GM18858 (cell line): ENCODE data around the gene RNF7.
"Not testable (repeated sequence)": the region's sequence is repeated elsewhere in the genome, so short reads cannot be mapped to it uniquely, and the experiment has no call there.

ENCODE experiments used
- ATAC-seq: cut with Tn5 transposase; IDR thresholded peaks from one replicate; pipeline ENCODE4 v1.9.1; 2021; ENCODE audit not compliant: unreplicated experiment

Gene RNF7

DNA sequence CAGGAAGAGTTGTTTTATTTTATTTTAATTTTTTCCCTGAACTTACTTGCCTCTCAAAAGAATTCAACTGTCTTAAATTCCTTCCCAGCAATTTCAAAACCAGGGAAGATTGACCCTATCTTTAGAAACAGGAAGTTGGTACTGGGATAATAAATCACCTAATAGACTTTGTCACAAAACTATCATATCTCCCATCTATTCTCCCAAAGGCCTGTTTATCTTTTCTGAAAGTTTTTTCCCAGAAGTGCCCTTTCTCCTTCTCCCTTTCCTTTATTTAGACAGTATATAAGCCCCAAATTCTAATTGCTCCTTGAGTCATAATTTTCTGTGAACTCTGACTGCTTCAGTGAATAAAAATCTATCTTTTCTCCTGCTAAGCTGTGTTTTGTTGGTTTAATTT is 2.9 kb upstream of the RNF7 start:
- ATAC-seq = no peak

DNA sequence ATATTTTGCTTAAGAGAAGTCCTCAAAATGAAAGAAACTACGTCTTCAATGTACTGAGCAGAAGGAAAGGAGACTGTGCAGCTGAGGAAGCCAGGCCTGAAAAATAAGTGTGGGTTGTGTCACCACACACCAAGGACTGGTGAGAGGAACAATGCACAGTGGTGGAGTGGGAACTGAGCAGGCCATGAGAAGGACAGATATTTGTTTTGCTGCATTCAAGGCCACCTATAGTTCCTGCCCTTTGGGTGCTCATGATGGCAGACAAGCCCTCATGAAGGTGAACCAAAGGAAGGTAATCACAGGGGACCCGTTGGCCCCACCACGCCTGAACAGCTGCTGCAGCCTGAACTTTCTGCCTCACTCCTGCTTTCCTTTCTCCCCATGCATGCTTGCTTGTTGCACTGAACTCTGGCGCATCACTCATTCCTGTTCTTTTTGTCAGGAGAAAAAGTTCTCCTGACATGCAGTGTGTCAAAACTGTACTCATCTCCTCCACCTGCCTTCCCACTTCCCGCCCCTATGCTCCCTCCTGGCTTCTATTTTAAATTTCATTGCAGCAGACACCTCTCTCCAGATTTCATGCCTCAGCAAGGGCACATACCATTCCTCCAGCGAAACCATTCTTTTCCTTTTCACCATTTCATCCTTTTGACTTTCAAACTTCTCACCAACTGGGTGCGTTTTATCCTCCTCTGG is 2.2 kb upstream of the RNF7 start:
- no peak for ATAC-seq

DNA sequence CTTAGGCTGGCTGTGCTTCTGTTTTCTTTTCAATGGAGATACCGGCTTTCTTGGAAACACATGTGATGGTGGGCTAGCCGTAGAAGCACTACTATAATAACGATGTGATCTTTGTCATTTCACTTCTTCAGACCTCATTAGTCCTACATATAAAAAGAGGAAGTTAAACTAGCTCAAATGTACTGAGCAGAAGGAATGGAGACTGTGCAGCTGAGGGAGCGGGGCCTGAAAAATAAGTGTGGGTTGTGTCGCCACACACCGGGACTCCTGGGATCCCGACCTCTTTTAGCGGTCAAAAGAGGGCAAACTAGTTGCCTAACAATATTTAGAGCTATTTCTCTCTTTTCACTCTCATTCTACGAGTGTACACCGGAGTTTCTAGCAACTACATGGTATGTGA is 1.0 kb upstream of the RNF7 start:
- ATAC-seq = no peak

DNA sequence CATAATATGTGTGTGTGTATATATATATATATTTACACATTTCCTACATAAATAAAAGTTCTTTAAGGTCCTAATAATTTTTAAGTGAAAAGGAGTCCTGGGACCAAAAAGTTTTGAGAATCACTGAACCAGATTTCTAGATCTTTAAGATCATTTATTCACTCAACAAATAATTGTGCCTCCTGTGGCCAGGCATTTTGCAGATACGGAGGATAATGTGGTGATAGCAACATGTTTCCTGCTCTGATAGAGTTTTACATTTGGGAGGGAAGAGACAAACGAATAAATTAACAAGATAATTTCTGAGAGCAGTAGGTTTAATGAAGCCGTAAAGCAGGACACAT is 448 bp upstream of the RNF7 start:
- ATAC-seq = no peak

DNA sequence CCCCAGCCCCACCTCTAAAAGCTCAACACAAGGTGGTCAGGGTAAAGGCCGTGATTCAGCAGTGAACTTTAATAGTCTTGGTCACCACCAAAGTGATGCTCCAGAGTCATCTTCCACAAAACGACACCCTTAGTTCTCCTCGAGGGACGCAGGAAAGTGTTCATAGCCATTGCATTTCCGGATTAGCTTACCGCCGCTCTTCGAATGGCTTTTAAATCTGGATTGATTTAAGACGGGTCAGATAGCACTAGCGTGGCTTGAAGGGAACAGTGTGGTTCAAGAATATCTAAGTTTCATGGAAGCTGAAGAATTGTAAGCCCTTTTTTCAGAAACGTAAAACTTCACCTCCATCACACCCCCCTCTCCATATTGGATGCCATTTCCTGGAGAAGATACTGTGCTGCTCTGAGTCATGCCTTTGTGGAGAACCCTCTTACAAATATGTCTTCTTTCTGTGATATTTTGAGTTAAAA is 829 bp downstream of the RNF7 start:
- no peak for ATAC-seq

DNA sequence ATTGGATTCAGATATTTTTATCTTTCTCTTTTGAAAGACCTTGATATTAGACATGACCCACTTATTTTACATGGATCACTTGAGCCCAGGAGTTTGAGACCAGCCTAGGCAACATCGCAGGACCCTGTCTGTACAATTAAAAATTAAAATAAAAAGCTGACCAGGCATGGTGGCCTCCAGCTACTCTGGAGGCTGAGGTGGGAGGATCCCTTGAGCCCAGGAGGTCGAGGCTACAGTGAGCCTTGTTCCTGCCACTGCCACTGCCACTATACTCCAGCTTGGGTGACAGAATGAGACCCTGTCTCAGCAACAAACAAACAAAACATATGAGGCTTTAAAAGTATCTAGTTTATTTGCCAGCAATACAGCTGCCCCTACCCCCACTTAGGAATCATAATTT is 1.6 kb downstream of the RNF7 start:
- ATAC-seq = no peak

DNA sequence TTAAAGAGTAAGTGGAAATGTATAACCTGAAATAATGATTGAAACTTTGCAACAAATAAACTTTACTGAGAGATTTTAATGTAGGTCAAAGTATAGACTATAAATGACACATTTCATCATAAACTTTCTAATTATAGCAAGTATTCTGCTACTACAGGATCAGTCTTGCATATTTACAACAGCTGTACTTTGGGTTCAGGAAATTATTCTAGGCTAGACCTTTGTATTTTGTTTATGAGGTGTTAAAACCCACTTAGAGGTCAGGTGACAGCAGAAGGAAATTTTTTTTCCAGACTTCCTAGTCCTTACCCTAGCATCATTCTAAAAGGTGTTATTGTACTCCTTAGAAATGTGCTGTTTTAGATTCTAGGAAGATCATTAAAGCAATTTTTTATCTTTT is 2.3 kb downstream of the RNF7 start:
- no peak for ATAC-seq

DNA sequence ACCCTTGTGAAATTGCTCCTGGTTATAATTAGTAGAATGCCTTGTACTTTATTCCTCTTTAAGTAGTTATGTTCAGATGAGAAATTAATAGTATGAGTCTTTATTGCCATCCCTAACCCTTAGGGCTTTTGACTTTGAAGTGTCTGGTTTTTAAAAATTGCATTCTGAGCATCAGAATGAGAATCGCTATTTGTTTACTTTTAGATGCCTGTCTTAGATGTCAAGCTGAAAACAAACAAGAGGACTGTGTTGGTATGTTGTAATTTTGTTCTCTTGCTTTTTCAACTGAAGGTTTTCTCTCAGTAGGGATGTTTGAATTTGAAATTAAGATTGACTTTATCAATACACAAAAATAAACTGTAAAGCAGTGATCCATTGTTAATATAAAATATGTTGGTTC is 5.2 kb downstream of the RNF7 start:
- no peak for ATAC-seq

DNA sequence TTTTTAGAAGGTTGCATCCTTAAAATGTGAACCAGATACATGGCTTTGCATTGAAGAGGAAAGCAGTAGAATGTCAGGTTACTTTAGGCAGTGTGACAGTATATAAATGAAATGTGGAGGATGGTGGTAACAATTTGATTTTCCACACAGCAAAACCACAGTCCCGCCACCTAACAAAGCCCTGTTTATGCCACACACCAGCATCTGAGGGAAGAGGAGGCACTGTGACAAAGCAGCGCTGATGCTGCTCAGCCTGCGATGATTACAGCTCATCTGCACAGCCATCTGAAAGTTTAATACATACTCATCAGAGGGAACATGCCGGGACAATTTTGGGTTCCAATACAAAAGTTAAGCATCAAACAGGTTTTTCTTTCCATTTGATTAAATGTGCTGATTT is 8.9 kb downstream of the RNF7 start:
- no peak for ATAC-seq

DNA sequence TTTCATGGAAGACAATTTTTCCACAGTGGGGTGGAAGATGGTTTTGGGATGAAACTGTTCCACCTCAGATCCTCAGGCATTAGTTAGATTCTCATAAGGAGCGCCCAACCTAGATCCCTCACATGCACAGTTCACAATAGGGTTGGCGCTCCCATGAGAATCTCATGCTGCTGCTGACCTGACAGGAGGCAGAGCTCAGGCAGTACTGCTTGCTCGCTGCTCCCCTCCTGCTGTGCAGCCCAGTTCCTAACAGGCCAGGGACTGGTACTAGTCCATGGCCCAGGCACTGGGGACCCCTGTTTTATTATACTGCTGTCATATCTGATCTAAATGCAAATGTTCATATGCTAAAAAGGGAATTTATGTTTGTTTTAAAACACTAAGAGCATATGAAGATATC is 15.3 kb downstream of the RNF7 start:
- no peak for ATAC-seq

DNA sequence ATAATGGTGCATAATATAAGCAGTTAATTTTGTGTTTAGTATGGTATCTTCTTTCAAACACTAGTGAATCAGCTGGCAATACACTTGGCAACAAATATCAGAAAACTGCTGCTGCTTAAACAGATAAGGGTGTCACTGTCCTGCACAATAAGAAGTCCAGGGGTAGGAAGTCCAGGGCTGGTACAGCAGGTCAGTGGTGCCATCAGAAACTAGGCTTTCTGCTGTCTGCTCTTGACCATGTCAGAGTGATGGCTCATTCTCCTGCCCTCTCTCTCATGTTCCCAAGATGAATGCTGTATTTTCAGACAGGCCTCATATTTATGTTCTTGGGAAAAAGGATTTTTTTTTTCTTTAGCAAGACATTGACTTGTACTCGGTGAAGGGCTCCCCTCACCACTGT is 15.9 kb downstream of the RNF7 start:
- ATAC-seq = no peak

DNA sequence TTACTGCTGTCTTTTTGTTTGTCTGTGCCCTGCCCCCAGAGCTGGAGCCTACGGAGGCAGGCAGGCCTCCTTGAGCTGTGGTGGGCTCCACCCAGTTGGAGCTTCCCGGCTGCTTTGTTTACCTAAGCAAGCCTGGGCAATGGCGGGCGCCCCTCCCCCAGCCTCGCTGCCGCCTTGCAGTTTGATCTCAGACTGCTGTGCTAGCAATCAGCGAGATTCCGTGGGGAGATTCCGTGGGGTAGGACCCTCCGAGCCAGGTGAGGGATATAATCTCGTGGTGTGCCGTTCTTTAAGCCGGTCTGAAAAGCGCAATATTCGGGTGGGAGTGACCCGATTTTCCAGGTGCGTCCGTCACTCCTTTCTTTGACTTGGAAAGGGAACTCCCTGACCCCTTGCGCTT is 24.5 kb downstream of the RNF7 start:
- ATAC-seq = not testable (repeated sequence)

DNA sequence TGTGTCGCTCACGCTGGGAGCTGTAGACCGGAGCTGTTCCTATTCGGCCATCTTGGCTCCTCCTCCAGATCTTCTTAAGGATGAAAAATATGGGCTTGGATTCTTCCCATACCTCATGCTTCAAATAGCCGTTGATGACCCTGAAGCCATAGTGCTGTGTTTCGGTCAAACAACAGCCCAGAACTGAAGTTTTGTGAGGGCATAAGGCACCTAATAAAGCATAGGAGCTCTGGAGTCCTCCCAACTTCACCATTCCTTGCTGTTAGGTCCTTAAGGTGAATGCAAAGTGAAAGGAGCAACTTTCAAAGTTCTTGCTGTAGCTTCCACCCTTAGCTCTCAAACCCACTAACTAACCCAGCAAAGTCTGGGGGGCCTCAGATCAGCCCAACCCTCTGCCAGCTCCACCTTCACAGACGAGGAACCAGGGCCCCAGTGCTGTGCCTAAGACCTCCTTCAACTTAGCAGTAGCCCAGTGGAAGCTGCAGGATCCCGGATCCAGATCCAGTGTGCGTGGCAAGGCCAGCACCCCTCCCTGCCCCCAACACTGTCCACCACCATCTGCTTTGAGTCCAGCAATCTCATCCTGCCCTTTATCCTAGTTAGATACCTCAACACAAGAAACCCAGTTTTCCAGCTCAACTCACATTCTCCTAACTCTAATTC is 25.1 kb downstream of the RNF7 start, which contains the start of gene GRK7:
Gene GRK7 (plus strand): TSS at position 321 of the 663 bp plus-strand sequence. CDS start 14,877 bp downstream, outside the sequence.
- no peak for ATAC-seq

DNA sequence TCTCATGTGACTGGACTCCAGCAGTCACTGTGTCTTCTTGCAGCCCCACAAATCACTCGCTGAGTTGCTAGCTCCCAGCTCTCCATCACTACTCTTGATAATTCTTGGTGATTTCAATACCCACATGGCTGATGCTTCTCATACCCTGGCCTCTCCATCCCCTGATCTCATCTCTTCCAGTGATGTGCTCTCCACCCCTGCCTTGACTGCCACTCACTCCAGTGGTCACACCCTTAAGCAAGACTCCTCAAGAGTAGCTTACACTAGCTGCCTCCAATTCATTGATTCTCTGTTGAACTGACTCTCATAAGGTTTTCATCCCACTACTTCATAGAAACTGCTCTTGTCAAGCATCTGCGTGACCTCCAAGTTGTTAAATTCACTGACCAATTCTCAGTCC is 25.9 kb downstream of the RNF7 start:
- ATAC-seq = no peak

DNA sequence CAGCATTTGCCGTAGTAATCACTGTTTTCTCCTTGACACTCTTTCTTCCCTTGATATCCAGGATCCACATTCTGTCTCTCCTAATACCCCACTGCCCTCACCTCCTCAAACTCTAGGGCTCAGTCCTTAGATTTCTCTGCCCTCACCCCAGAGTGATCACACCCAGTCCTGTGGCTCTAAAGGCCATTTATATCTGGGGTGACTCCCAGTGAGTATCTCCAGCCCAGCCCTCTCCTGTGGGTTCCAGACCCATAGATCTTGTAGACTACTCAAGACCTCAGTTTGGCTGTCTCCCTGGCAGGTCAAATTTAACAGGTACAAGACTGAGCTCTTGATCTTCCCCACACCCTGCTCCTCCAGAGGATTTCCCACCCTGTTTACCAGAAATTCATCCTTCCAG is 26.4 kb downstream of the RNF7 start:
- ATAC-seq = no peak

DNA sequence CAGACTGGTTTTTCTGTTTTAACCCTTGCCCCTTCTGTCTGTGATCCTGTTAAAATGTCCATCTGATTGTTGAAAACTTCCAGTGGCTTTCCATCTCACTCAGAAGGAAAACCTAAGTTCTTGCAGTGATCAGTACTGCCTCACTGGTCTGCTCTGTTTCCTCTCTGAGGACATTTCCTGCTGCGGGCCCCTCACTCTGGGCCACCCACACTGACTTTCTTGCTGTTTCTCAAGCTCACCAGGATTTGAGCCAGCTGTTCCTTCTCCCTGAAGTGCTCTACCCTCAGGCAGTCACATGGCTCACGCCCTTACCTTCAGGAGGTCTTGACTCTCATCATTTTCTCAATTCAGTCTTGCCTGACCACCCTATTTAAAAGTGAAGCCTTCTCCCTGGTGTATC is 26.9 kb downstream of the RNF7 start:
- ATAC-seq = no peak

DNA sequence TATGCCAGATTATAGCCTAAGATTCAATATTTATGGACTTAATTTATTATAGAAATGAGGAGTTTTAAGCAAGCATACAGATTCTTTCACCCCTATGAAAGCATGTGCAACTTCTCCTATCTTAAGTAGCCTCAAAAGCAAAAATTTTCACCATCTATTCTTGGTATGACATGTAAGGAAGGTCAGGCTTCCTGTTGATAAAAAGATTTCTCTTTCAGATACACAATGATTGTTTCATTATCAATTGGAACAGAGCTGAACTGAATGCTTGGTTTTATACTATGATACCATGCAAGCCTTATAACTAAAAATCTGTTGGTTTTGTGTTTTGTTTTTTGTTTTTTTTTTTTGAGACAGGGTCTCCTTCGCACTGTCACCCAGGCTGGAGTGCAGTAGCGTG is 29.0 kb downstream of the RNF7 start:
- no peak for ATAC-seq

DNA sequence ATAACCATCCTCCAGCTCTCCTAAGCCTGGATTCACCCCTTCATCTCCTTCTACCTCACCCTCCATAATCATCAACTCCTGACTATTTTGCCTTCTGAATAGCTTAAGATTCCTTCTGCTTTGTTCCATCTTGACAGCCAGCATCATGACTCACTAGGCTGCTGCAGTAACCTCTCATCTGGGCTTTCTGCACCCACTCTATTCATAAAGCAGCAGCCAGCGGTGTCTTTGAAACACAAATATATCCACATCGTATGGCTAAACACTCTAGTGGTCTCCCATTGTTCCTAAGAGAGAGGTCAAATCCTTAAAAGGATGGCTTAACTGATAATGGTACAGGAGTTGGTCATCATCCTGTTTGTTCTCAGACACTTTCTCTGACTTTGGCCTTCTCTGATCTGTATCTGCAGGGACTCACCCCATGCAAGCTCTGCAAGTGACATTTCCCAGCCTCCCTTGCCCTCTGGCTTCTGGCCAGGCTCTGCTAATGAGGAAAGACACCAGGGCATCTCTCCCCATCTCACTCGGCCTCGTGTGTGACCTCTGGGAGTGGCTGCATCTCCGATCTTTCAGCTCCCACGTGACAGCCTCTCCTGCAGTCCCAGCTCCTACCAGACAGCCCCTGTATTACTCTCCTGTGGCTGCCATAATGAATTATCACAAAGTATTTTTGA is 31.3 kb downstream of the RNF7 start:
- no peak for ATAC-seq

DNA sequence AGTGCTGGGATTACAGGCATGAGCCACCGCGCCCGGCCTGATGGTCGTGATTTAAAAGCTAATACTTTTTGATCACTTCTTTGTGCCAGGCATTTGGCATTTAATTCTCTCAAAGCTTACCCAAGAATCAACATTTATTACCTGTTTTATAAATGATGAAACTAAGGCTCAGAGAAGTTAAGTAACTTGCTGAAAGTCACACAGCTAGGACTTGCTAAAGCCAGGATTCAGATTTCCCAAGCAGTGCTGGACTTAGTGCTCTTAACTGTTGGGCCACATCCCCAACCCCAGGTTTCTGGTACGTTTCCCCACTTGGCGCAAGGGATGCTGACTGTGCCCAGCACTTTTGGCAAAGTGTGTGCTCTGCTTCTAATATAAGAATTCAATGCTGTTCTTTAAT is 35.6 kb downstream of the RNF7 start:
- no peak for ATAC-seq

DNA sequence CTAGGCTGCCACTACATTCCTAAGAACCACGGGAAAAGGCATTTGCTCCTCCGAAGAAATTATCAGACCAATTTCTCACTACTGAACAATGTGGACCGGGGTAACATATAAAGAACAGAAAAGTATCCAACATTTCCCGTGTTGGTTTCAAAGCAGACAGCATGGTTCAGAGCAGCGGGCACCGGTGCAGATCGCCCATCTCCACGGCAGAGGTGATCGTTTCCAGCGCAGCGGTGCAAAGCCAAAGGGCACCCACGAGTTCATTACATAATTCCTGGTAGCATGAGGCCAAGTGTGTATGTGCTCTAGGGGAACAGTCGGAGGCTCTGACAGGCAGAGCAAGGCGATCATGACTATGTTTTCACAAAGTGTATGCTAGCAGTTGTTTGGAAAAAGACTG is 38.3 kb downstream of the RNF7 start:
- ATAC-seq = no peak

DNA sequence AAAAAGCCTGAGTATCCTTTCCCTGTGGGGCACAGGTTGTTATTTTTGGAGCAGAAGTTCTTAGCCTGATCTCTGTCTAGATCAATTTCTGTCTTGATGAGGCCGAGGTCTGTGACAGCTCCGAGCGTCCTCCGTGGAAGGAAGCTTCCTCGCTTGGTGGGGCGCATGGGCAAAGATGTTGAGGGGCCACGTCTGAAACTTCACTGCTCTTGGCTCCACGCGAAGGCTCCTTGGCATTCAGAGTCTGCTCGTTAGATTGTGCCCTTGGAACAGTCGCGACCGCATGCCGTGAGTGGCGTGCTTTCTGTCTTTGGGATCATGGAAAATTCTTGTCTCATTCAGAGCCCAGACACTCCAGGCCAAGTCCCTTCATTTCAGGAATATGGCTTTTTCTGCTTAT is 38.8 kb downstream of the RNF7 start:
- ATAC-seq = no peak
